Esophagus (tissue), 2 donors: ENCODE results near the gene DRAM1. TPM values are rescaled to one million over a fixed set of nuclear protein-coding genes. Genes with fewer than 3 reads are reported as not detected.
"Not testable (repeated sequence)": the region's sequence is repeated elsewhere in the genome, so short reads cannot be mapped to it uniquely, and the experiment has no call there.

Experiments used
- H3K27ac ChIP-seq, 2 donors: one replicate each; pipeline ENCODE4 v1.5.1; 2013; ENCODE audit warnings: low read depth in 2 of 2, mild to moderate bottlenecking in 2 of 2, inconsistent platforms in 1 of 2, low read length in 1 of 2, moderate library complexity in 1 of 2
- H3K27me3 ChIP-seq, 2 donors: one replicate each; pipeline ENCODE4 v1.6.1; 2013; ENCODE audit warnings: low read length in 2 of 2, control low read depth in 1 of 2, mild to moderate bottlenecking in 1 of 2; ENCODE audit not compliant: insufficient read depth in 2 of 2, control insufficient read depth in 1 of 2
- H3K36me3 ChIP-seq, 2 donors: one replicate each; pipeline ENCODE4 v1.6.1; 2013; ENCODE audit warnings: low read length in 1 of 2; ENCODE audit not compliant: control insufficient read depth in 2 of 2, insufficient read depth in 2 of 2
- H3K4me1 ChIP-seq, 2 donors: one replicate each; pipeline ENCODE4 v1.6.1; 2013; ENCODE audit warnings: low read length in 1 of 2; ENCODE audit not compliant: control insufficient read depth in 2 of 2, insufficient read depth in 2 of 2
- H3K4me3 ChIP-seq, 2 donors: one replicate each; pipeline ENCODE4 v1.5.1; 2013; ENCODE audit warnings: low read length in 2 of 2, mild to moderate bottlenecking in 2 of 2, low read depth in 1 of 2, moderate library complexity in 1 of 2
- H3K9me3 ChIP-seq, 2 donors: one replicate each; pipeline ENCODE4 v1.6.1; 2013; ENCODE audit warnings: mild to moderate bottlenecking in 2 of 2, low read depth in 1 of 2, low read length in 1 of 2, moderate library complexity in 1 of 2; ENCODE audit not compliant: control insufficient read depth in 2 of 2, insufficient read depth in 1 of 2
- WGBS, 2 donors: extraction: QIAGEN DNeasy Blood & Tissue Kit; methylation state at CpG; one replicate each; pipeline ENCODE4 v1.1.7; 2013; 5-methylcytosine and 5-hydroxymethylcytosine counted together
- polyA plus RNA-seq, 2 donors: library from polyadenylated mRNA; stranded (reverse); fragments of 200-250 nt; gene quantifications; one replicate each; pipeline ENCODE4 v1.2.3, GENCODE V29; 2013
- donor health status: healthy with polysubstance abuse.
- donor health status: Bipolar disorder and iron deficiency.

Gene DRAM1
- polyA plus RNA-seq, 2 donors: 2.8 TPM

- H3K4me1 ChIP-seq: peaks cover 0 to 2% of the 10 kb centered on the region in 2 donors
- WGBS, 2 donors: 94 to 98% methylated on average over 3 of the region's 3 CpGs
- H3K9me3 ChIP-seq: no peaks in the 10 kb centered on the region
Observed at GRCh38 chr12:101858361-101858760, 19.0 kb upstream of the DRAM1 start.

GRCh38 chr12:101859664-101860607 is 17.4 kb upstream of the DRAM1 start:
- Histone ChIP-seq H3K4me3 (no peak overlapping the region), H3K27ac (no peak overlapping the region), H3K36me3 (no peaks in the 10 kb centered on the region), H3K27me3 (no peaks in the 10 kb centered on the region), H3K9me3 (peaks cover 0 to 2% of the 10 kb centered on the region in 2 donors), H3K4me1 (peaks cover 0 to 2% of the 10 kb centered on the region in 2 donors)

More at GRCh38 chr12:101858361-101858760, 19.0 kb upstream of the DRAM1 start:
- Histone ChIP-seq H3K36me3 (no peaks in the 10 kb centered on the region), H3K27ac (no peak overlapping the region), H3K4me3 (no peak overlapping the region), H3K27me3 (no peaks in the 10 kb centered on the region)

- H3K9me3 ChIP-seq, H3K27ac ChIP-seq, H3K36me3 ChIP-seq, H3K27me3 ChIP-seq, H3K4me1 ChIP-seq, H3K4me3 ChIP-seq: not testable (repeated sequence)
- 86 to 90% methylated on average over 2 of the region's 2 CpGs for WGBS, 2 donors
Observed at GRCh38 chr12:101861688-101862087, 15.7 kb upstream of the DRAM1 start.

- no peaks in the 10 kb centered on the region for H3K4me1 ChIP-seq
- no peaks in the 10 kb centered on the region for H3K27me3 ChIP-seq
- 84 to 93% methylated on average over 2 of the region's 2 CpGs for WGBS, 2 donors
- H3K4me3 ChIP-seq: no peak overlapping the region
- H3K9me3 ChIP-seq: peaks cover 0 to 2% of the 10 kb centered on the region in 2 donors
- H3K36me3 ChIP-seq: no peaks in the 10 kb centered on the region
- no peak overlapping the region for H3K27ac ChIP-seq
Observed at GRCh38 chr12:101862245-101862644, 15.1 kb upstream of the DRAM1 start.

- Histone ChIP-seq H3K27me3 (no peaks in the 10 kb centered on the region), H3K9me3 (peaks cover 0 to 2% of the 10 kb centered on the region in 2 donors), H3K27ac (no peak overlapping the region), H3K4me3 (no peak overlapping the region), H3K36me3 (no peaks in the 10 kb centered on the region), H3K4me1 (no peaks in the 10 kb centered on the region)
Observed at GRCh38 chr12:101863981-101864380, 13.4 kb upstream of the DRAM1 start.

- H3K36me3 ChIP-seq: no peaks in the 10 kb centered on the region
- H3K4me3 ChIP-seq: no peak overlapping the region
- H3K4me1 ChIP-seq: no peaks in the 10 kb centered on the region
- H3K9me3 ChIP-seq: peaks cover 0 to 2% of the 10 kb centered on the region in 2 donors
- H3K27me3 ChIP-seq: no peaks in the 10 kb centered on the region
- H3K27ac ChIP-seq: no peak overlapping the region
- WGBS, 2 donors: 66 to 71% methylated on average over 13 of the region's 13 CpGs
Observed at GRCh38 chr12:101866615-101867373, 10.6 kb upstream of the DRAM1 start.

- H3K4me3 ChIP-seq, H3K36me3 ChIP-seq, H3K27ac ChIP-seq, H3K9me3 ChIP-seq, H3K27me3 ChIP-seq, H3K4me1 ChIP-seq: not testable (repeated sequence)
- 93 to 94% methylated on average over 3 of the region's 3 CpGs for WGBS, 2 donors
Observed at GRCh38 chr12:101867619-101868018, 9.8 kb upstream of the DRAM1 start.

GRCh38 chr12:101870925-101871324 is 6.5 kb upstream of the DRAM1 start:
- Histone ChIP-seq H3K27me3 (no peaks in the 10 kb centered on the region), H3K36me3 (no peaks in the 10 kb centered on the region), H3K27ac (no peak overlapping the region), H3K4me3 (no peak overlapping the region), H3K4me1 (no peaks in the 10 kb centered on the region), H3K9me3 (no peaks in the 10 kb centered on the region)
- 72 to 76% methylated on average over 1 of the region's 1 CpG for WGBS, 2 donors

- Histone ChIP-seq H3K4me1 (no peaks in the 10 kb centered on the region), H3K36me3 (no peaks in the 10 kb centered on the region), H3K9me3 (no peaks in the 10 kb centered on the region), H3K27ac (no peak overlapping the region), H3K27me3 (no peaks in the 10 kb centered on the region), H3K4me3 (no peak overlapping the region)
- 91 to 93% methylated on average over 9 of the region's 9 CpGs for WGBS, 2 donors
Observed at GRCh38 chr12:101875162-101875561, 2.2 kb upstream of the DRAM1 start.
